Subcutaneous adipose tissue (tissue), 4 donors: Measurements from ENCODE around the gene CORT. TPM values are rescaled to one million over a fixed set of nuclear protein-coding genes. Genes with fewer than 3 reads are reported as not detected.

Experiments used
- CTCF ChIP-seq: fragments of 450-650 bp; IDR thresholded peaks from one replicate; pipeline ENCODE4 v1.5.1; 2016; ENCODE audit warnings: low read depth, mild to moderate bottlenecking, control low read depth, antibody characterized with exemption, moderate library complexity
- total RNA-seq, 4 donors: library from RNA; depleted of rRNA; stranded (reverse); fragments of >200 nt; gene quantifications; one replicate each; pipeline ENCODE4 v1.1.0, GENCODE V29; 2016

Gene CORT
- total RNA-seq, 4 donors from 2014 or later: not detected

GRCh38 chr1:10433790-10434189 lies 16.0 kb upstream of the CORT start:
- no peak for TF ChIP-seq CTCF

GRCh38 chr1:10434590-10434989 lies 15.2 kb upstream of the CORT start:
- no peak for TF ChIP-seq CTCF

DNA sequence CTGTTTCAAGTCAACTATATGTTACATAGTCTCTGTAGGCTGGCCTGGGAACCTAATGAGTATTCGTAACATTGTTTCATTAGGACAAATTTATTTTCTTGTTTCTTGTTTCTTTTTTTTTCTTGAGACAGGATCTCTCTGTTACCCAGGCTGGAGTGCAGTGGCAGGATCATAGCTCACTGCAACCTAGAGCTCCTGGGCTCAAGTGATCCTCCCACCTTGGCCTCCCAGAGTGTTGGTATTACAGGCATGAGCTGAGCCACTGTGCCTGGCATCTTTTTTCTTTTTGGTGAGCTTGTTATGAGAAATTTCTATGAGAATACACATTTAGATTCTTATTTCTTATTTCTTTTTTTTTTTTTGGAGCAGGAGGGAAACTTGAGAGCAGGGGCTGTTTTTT lies 12.8 kb upstream of the CORT start:
- TF ChIP-seq CTCF: no peak

GRCh38 chr1:10438677-10439163 lies 11.1 kb upstream of the CORT start:
- TF ChIP-seq CTCF: no peak

DNA sequence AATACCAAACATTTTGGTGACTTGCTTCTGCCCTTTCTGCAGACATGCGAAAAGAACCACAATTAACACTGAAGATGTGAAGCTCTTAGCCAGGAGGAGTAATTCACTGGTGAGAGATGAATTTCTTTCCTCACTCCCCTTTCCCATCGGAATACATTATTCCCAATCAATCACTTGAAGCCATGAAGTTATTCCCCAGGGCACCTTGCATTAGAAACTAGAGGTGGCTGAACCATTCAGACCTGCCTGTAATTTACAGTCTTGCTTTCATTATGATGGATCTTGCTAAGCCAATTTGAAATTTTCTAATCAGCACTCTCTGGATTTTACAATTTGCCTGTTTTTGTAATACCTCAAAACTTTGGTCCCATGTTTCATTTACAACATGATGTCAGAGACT lies 9.5 kb upstream of the CORT start:
- TF ChIP-seq CTCF: no peak

DNA sequence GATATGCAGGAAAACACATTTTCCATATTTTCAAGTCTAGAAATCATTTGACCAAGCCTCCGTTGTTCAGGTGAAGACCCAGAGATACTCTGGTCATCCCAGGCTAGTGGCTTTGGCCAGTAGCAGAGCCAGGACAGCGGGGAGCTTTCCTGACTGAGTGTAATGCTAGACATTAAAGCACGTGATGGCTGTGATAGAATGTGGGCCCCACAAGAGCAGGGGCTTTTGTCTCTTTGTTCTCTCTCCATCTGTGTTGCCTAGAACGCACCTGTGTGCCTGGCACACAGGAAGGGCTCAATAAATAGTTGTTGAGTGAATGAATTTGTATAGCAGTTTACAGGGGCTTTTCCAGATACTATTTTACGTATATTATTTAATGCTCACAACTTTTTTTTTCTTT lies 9.0 kb upstream of the CORT start:
- TF ChIP-seq CTCF: no peak

GRCh38 chr1:10444248-10444647 lies 5.6 kb upstream of the CORT start:
- TF ChIP-seq CTCF: no peak
